HepG2 (cell line): ENCODE measurements around the gene BCAM. TPM values are rescaled to one million over a fixed set of nuclear protein-coding genes. Genes with fewer than 3 reads are reported as not detected.

Experiments used
- ATAC-seq: fragments of 200-7000 bp; cut with Tn5 transposase; 3 replicates; pipeline ENCODE4 v1.9.1; 2020; ENCODE audit warnings: mild to moderate bottlenecking, moderate library complexity
- BruUV-seq: library from RNA; stranded (reverse); fragments of 400-500 nt; replicated peaks from 2 replicates; lab custom pipeline; 2021; lab: Mats Ljungman, UMichigan
- CTCF ChIA-PET: fragments of 300-600 bp; formaldehyde crosslinking; extraction: SDS; loops from one replicate; lab custom pipeline; 2021; ENCODE audit warnings: low total read pairs, inconsistent platforms, low intra/inter-chr PET ratio; lab: Yijun Ruan, JAX
- POLR2A ChIA-PET: fragments of 350-600 bp; sonication (Branson Sonifier 250); formaldehyde crosslinking; loops from one replicate; lab custom pipeline; 2020; ENCODE audit warnings: antibody characterized with exemption, inconsistent platforms; lab: Yijun Ruan, JAX
- DNase-seq: peaks from one replicate; pipeline ENCODE4 v3.0.0-alpha.2; 2015; ENCODE audit warnings: low spot score
- FAIRE-seq: peaks from 3 replicates; lab custom pipeline; 2011; peaks lifted over from hg19 to GRCh38; lab: Jason Lieb, UNC
- H2AFZ ChIP-seq: one replicate; pipeline ENCODE4 v1.6.1; 2011; ENCODE audit warnings: low read length, inconsistent platforms
- H3K27ac ChIP-seq: fragments of 300-600 bp; 3 replicates; pipeline ENCODE4 v1.8.0; 2011; ENCODE audit warnings: mixed run types, mild to moderate bottlenecking, mixed read lengths, low read length, inconsistent platforms; ENCODE audit not compliant: insufficient read depth; ENCODE audit errors: extremely low read length
- H3K27me3 ChIP-seq, 2 experiments: fragments of 200-600 bp in 1 of 2; 2 replicates in 1 of 2; 3 replicates in 1 of 2; pipeline versions ENCODE4 v1.6.0 to v1.8.0; 2011; ENCODE audit warnings: low read length in 2 of 2, mild to moderate bottlenecking in 2 of 2, moderate library complexity in 2 of 2, inconsistent platforms in 1 of 2; ENCODE audit not compliant: insufficient read depth in 2 of 2, control insufficient read depth in 1 of 2
- H3K36me3 ChIP-seq, 2 experiments: fragments of 200-600 bp in 1 of 2; replicated peaks in 1 of 2; 2 replicates in 1 of 2; 3 replicates in 1 of 2; pipeline versions ENCODE4 v1.5.1 to v1.8.0; 2011; ENCODE audit warnings: low read length in 2 of 2, inconsistent platforms in 1 of 2; ENCODE audit not compliant: insufficient read depth in 2 of 2, control insufficient read depth in 1 of 2
- H3K4me1 ChIP-seq: 2 replicates; pipeline ENCODE4 v1.5.1; 2012; ENCODE audit warnings: low read length, inconsistent platforms; ENCODE audit not compliant: insufficient read depth
- H3K4me2 ChIP-seq: 2 replicates; pipeline ENCODE4 v1.6.0; 2011; ENCODE audit warnings: low read depth, low read length, inconsistent platforms
- H3K4me3 ChIP-seq, 3 experiments: fragments of 200-600 bp in 1 of 3; sonication (generic), shearing (Covaris generic) in 1 of 3; replicated peaks in 1 of 3; 2 replicates each; pipeline ENCODE4 v1.5.1; 2011 to 2016; ENCODE audit warnings: low read length in 3 of 3, inconsistent platforms in 2 of 3, low read depth in 2 of 3, mild to moderate bottlenecking in 2 of 3, control low read depth in 1 of 3, mixed read lengths in 1 of 3; ENCODE audit not compliant: insufficient read depth in 1 of 3
- H3K79me2 ChIP-seq: one replicate; pipeline ENCODE4 v1.6.1; 2011; ENCODE audit warnings: low read length, inconsistent platforms; ENCODE audit not compliant: insufficient read depth
- H3K9ac ChIP-seq: 2 replicates; pipeline ENCODE4 v1.6.0; 2011; ENCODE audit warnings: mild to moderate bottlenecking, low read depth, low read length, inconsistent platforms; ENCODE audit not compliant: insufficient read depth
- H3K9me3 ChIP-seq: 2 replicates; pipeline ENCODE4 v1.5.1; 2012; ENCODE audit warnings: mild to moderate bottlenecking, low read length
- H4K20me1 ChIP-seq: 2 replicates; pipeline ENCODE4 v1.6.0; 2011; ENCODE audit warnings: inconsistent platforms, mild to moderate bottlenecking, low read length, moderate library complexity; ENCODE audit not compliant: insufficient read depth
- ATF1 ChIP-seq: IDR thresholded peaks from 2 replicates; pipeline ENCODE4 v1.6.1; 2016; ENCODE audit warnings: mild to moderate bottlenecking, control low read depth
- MXD3 ChIP-seq: IDR thresholded peaks from 2 replicates; pipeline ENCODE4 v1.6.1; 2016; ENCODE audit warnings: mild to moderate bottlenecking, missing biosample characterization, missing genetic modification reagents
- STAT6 ChIP-seq: sonication (generic); formaldehyde crosslinking; IDR thresholded peaks from 2 replicates; pipeline ENCODE4 v1.4.0; 2020; ENCODE audit warnings: missing genetic modification reagents, mild to moderate bottlenecking, borderline replicate concordance
- YY1 ChIP-seq: IDR thresholded peaks from 2 replicates; pipeline ENCODE4 v1.6.1; 2011; ENCODE audit warnings: low read length, low read depth, moderate library complexity, mild to moderate bottlenecking; ENCODE audit not compliant: insufficient read depth, insufficient replicate concordance
- ZBTB42 ChIP-seq: sonication (generic); formaldehyde crosslinking; IDR thresholded peaks from 2 replicates; pipeline ENCODE4 v1.5.0; 2020; ENCODE audit warnings: mild to moderate bottlenecking, missing genetic modification reagents
- ZMYM3 ChIP-seq: sonication (generic); formaldehyde crosslinking; IDR thresholded peaks from 2 replicates; pipeline ENCODE4 v1.5.1; 2020; ENCODE audit warnings: mild to moderate bottlenecking, missing genetic modification reagents
- WGBS: methylation state at CpG from one replicate; pipeline ENCODE4 v1.1.6; 2017; ENCODE audit warnings: low lambda C conversion rate; 5-methylcytosine and 5-hydroxymethylcytosine counted together
- in situ Hi-C: cut with HindIII; loops from 2 replicates; pipeline ENCODE4 v1.10.0; 2017; ENCODE audit warnings: low pct_unique_long_range_greater_than_20kb; ENCODE audit not compliant: extremely low pct_ligation_motif_present
- intact Hi-C: fragments of 100-400 bp; cut with micrococcal nuclease; formaldehyde crosslinking; loops from one replicate; pipeline ENCODE4 v1.10.0; 2022; ENCODE audit not compliant: unreplicated experiment
- polyA plus RNA-seq, 8 experiments: library from polyadenylated mRNA; depleted of rRNA in 3 of 8; stranded (reverse) in 7 of 8; unstranded in 1 of 8; fragments of >200 nt; fragmentation: Illumina TruSeq in 4 of 8; extraction: Trizol in 4 of 8; gene quantifications; 2 replicates each; pipeline versions ENCODE4 v1.2.1 to v1.2.3, GENCODE V29; 2011 to 2016; ENCODE audit warnings: low read depth in 4 of 8, missing spikeins in 1 of 8, mixed read lengths in 1 of 8; ENCODE audit not compliant: insufficient read depth in 1 of 8
- total RNA-seq, 5 experiments: library from RNA; depleted of rRNA; stranded (reverse); fragments of >200 nt; fragmentation: Illumina TruSeq; extraction: Trizol; gene quantifications; 2 replicates each; pipeline ENCODE4 v1.2.3, GENCODE V29; 2016; ENCODE audit warnings: low read depth in 1 of 5

Gene BCAM
- total and polyA plus RNA-seq, 2 of the 13 experiments (the other 11 are each of a cell fraction or from before 2014, with no cell fraction given), result 51.2 to 62.7 TPM

DNA sequence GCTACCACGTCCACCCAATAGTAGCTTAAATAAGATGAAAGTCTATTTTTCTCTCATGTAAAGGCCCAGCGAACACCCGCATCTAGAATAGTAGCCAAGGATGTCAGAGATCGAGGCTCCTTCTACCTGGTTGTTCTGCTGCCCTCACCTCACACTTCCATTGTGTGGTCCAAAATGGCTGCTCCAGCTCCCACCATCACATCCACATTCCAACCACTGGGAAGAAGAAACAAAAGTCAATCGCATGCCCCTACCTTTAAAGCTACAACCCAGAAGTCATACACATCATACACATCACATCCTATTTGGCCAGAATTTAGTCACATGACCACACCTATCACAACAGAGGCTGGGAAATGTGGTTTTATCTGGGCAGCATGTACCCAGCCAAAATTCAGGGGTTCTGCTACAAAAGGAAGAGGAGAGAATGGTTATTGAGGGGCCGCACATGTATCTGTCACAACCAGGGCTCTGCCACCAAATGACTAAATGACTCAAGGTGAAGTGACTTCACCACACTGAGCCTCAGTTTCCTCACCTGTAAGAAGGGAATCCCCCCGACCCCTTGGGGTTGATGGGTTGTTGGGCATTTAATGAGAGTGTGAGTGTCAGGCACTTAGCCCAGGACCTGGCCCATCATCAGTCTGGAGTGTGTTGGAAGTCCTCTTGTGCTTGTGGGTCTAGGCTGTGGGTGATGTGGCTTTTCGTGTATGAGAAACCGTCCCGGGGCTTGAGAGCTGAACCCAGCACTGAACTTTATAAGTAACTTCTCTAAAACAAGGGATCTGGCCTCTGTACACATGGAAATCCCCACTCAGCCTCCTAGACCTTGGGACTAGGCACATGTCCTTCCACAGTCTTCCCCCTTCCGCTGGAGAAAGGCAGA is 41.4 kb upstream of the BCAM start:
- Histone ChIP-seq H3K4me2 (no peak overlapping the region), H2AFZ (no peak overlapping the region), H3K27ac (no peak overlapping the region), H3K9me3 (no peaks in the 10 kb centered on the region), H3K79me2 (no peaks in the 10 kb centered on the region), H3K9ac (no peak overlapping the region), H3K4me3 (no peak overlapping the region), H3K27me3 (no peaks in the 10 kb centered on the region), H3K4me1 (peaks cover 59% of the 10 kb centered on the region), H3K36me3 (no peaks in the 10 kb centered on the region), H4K20me1 (no peaks in the 10 kb centered on the region)
- DNase-seq (no peak), FAIRE-seq (no peak), ATAC-seq (no peak)
- intact Hi-C loops, result no loop called here
- TF ChIP-seq ZBTB42 (CRISPR knock-in tag) (no peak), YY1 (peak; percentile 18), MXD3 (CRISPR knock-in tag) (no peak), ATF1 (CRISPR knock-in tag) (no peak), STAT6 (CRISPR knock-in tag) (no peak), ZMYM3 (CRISPR knock-in tag) (peak; percentile 79)
- WGBS, result 79% methylated on average over 10 of the region's 11 CpGs
- ChIA-PET CTCF (no interaction called here), POLR2A (no interaction called here)
- no TSS peak for BruUV-seq
- in situ Hi-C loops, result loop anchor here (5.0 kb wide), 1 partner anchor 80 kb away; no protein-coding TSS in a partner anchor
